Activated CD4-positive, alpha-beta T cell treated with anti-CD3 and anti-CD28 coated beads for 1 hour (primary cell): Measurements from ENCODE around the gene CASTOR2.
"Not testable (repeated sequence)": the region's sequence is repeated elsewhere in the genome, so short reads cannot be mapped to it uniquely, and the experiment has no call there.

Experiments used
- DNase-seq: peaks from one replicate; pipeline ENCODE4 v3.0.0-alpha.2; 2020

CASTOR2 gene

DNA sequence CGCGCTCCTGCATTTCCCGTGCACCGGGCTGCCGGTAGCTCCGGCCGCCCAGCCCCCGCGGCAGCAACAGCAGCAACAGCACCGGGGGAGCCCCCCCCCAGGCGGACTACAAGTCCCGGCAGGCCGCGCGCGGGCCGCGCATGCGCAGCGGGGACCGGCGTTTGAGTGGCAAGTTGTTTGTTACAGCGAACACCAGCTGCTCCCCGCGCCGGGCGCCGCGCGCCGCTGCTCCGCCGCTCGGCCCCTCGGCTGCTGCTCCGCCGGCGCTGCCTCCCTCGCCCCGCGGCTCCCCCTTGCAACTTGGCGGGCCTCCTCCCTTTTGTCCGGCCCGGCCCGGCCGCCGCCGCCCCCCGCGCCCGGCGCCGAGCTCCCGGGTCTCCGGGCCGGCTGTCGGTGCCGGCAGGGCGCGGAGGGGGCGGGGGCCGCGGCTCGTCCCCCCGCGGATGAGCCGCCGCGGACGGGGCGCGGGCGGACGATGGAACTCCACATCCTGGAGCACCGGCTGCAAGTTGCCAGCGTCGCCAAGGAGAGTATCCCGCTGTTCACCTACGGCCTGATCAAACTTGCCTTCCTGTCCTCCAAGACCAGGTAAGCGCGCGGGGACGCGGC lies at the start of gene CASTOR2:
CASTOR2 (plus strand) TSS at position 195 of the 609 bp plus-strand sequence; CDS start at position 476, 281 bp downstream.
- peak; percentile 63 for DNase-seq

DNA sequence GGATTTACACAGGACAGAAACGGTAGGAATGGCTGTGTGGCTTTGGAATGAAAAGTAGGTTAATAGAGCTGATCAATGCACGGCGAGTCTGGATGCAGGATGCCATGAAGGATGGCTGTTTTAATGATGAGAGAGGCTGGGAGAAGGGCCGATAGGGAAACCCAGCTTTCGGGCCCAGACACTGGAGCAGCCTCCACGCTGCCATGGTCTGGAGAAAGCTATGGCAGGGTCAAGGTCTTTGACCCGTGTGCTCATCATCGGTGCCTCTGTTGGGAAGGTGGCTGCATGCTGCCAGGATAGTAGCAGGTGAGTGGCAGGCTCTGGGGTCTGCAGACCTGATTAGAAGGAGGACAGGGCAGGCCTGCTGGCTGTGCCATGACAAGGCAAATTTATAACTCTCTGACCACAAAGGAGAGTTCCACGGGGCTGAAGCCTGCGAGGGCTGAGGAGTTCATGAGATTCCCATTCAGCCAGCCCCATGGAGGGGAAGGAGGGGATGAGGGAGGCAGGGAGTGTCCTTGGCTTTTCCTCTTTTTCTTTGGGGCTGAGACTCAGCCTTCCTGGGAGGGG lies 42.1 kb upstream of the CASTOR2 start:
- DNase-seq = not testable (repeated sequence)

DNA sequence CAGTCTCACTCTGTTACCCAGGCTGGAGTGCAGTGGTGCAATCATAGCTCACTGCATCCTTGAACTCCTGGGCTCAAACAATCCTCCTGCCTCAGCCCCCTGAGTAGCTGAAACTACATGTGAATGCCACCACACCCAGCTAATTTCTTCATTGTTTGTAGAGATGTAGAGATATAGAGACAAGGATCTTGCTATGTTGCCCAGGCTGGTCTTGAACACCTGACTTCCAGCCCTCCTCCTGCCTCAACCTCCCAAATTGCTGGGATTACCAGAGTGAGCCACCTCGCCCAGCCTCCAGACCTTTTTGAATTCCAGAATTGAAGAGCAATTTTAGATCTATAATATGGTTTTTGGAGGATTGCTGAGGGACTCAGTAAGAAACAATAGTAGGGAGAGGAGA lies 40.9 kb upstream of the CASTOR2 start:
- not testable (repeated sequence) for DNase-seq

- not testable (repeated sequence) for DNase-seq
Measured at GRCh38 chr7:74926968-74927367, 37.5 kb upstream of the CASTOR2 start.

DNA sequence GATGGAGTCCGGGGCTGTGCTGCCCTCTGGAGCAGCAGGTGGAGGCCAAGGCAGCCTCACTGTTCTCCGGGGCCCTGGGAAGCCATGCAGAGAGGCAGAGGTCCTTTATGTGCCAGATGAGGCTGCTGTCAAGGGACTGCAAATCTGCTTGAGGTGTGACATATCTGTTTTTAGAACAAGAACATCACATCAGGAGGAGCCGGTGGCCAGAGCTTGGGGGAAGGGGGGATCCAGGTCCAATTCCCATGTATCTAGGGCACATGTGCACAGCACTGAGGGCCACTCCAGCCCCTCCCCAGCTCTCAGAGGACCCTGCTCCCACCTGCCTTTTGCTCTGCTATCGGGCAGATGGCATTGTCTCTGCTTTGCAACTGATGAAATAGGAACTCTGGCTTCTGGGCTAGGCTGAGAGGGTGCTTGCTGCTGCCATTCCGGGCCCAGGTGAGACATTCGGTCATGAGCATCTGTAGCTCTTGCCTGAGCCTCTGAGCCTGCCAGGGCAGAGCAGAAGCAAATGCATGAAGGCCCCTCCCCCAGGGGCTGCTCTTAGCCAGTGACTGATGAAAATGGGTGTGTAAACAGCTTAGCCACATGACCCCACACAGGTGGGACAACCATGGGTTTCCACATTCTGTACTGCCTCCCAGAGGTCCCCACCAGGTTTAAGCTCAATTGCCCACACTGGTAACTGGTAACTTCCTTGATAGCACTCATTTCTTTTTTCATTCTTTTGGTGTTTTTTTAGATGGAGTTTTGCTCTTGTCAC lies 32.8 kb upstream of the CASTOR2 start:
- not testable (repeated sequence) for DNase-seq

GRCh38 chr7:74939429-74939828 lies 25.1 kb upstream of the CASTOR2 start:
- DNase-seq = not testable (repeated sequence)

DNA sequence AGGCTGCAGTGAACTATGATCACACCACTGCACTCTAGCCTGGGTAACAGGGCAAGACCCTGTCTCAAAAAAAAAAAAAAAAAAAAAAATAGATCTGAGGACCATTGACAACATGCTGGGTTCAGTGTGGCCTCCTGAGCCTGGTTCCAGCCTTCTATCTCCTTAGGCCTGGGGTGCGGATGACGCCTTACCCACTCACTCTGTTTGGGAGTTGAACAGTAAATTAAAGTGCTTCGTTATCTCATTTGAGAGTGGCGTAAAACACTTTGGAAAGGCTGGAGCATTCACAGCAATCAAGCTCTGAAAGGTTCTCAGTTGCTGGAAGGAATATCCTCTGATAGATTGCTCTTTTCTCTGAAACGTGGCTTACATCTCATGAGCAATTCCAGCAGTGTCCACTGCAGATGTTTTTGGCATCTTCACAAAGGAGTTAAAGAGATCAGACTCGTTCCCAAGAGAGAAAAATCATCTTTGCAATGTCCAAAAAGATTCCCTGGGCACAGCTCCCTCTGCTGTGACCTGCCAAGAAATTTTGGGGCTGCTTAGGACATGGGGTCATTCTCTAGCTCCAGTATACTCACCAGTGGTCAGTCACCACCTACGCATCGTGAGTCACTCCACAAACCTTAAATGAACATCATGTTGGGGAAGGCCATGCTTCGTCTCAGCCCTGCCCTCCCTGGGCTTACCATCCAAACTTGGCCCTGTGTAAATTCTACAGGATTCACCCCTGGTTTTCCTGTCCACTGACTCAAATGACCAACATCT lies 23.0 kb upstream of the CASTOR2 start:
- not testable (repeated sequence) for DNase-seq

DNA sequence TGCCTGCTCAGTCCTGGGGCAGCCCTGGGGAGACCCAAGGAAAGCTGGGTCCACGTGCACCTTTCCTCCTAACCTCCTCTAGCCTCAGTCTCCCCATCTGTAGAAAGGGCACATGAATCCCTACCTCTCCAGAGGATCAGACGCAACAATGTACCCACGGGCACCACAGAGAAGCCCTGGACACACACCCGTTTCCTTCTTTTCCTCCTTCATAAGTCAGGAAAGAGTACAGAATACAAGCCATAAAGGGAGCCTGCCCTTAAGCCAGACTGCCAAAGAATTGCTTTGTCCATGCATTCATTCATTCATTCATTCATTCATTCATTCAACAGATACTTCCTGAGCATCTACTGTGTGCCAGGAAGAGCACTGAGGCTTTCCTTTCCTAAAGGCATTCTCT lies 20.6 kb upstream of the CASTOR2 start:
- DNase-seq = not testable (repeated sequence)

GRCh38 chr7:74947741-74948140 lies 16.8 kb upstream of the CASTOR2 start:
- not testable (repeated sequence) for DNase-seq

- not testable (repeated sequence) for DNase-seq
Measured at GRCh38 chr7:74953774-74954173, 10.7 kb upstream of the CASTOR2 start.

- not testable (repeated sequence) for DNase-seq
Measured at GRCh38 chr7:74958328-74958727, 6.2 kb upstream of the CASTOR2 start.

- DNase-seq = not testable (repeated sequence)
Measured at GRCh38 chr7:74963704-74964510, 598 bp upstream of the CASTOR2 start.

GRCh38 chr7:74966208-74966854 lies 1.8 kb downstream of the CASTOR2 start:
- not testable (repeated sequence) for DNase-seq

DNA sequence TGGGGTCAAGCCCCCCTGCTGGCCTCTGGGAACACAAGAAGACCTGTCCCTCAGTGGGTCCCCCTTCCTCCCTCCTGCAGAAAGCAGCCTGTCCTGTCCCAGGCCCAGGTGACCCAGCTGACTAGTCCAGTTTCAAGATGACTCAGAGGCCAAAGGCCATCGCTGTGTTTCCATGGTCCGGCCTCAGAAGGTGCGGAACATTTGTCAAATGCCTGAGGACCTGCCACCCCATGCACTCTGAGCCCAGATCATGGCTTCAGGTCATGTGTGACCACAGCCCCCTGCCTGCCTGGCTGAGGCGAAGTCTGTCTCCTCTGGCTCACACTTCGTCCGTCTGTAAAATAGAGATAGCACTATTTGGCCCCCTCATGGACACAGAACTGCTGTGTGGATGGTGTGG lies 2.4 kb downstream of the CASTOR2 start:
- DNase-seq = not testable (repeated sequence)

DNA sequence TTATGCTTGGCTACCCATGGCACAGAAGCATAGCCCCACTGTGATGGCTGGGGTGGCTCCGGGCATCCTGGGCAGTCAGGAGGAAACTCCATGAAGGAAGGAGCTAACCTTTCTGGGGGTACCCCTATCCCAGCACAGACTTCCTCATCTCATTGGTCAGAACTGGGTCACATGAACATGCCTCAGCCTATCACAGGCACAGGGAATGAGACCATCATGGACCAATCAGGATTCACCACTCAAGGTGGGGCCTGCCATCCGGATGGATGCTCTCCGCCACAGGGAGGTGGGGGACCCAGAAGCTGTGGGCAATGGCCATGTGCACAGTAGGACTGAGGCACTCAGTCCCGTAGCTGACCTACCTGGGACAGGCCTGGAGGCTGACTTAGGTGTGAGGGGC lies 6.9 kb downstream of the CASTOR2 start:
- DNase-seq = not testable (repeated sequence)

GRCh38 chr7:74972377-74972776 lies 7.9 kb downstream of the CASTOR2 start:
- DNase-seq = not testable (repeated sequence)

- DNase-seq = not testable (repeated sequence)
Measured at GRCh38 chr7:74975959-74976358, 11.5 kb downstream of the CASTOR2 start.

GRCh38 chr7:74977523-74977922 lies 13.0 kb downstream of the CASTOR2 start:
- DNase-seq = not testable (repeated sequence)

GRCh38 chr7:74988436-74988835 lies 23.9 kb downstream of the CASTOR2 start:
- not testable (repeated sequence) for DNase-seq

DNA sequence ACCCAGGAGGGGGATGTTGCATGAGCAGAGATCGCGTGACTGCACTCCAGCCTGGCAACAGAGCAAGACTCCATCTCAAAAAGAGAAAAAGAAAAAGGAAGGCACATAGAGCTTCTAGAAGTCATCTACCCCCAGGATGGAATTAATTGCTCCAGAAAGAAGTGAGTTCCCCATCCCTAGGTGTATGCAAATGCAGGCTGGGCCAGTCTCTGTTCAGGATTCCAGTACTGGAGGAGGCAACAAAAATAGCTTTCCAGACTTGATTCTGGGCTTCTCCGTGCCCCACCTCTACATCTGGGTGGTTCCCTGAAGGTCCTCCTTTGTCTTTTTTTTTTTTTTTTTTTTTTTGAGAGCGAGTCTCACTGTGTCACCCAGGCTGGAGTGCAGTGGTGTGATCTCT lies 28.6 kb downstream of the CASTOR2 start:
- no peak for DNase-seq

DNA sequence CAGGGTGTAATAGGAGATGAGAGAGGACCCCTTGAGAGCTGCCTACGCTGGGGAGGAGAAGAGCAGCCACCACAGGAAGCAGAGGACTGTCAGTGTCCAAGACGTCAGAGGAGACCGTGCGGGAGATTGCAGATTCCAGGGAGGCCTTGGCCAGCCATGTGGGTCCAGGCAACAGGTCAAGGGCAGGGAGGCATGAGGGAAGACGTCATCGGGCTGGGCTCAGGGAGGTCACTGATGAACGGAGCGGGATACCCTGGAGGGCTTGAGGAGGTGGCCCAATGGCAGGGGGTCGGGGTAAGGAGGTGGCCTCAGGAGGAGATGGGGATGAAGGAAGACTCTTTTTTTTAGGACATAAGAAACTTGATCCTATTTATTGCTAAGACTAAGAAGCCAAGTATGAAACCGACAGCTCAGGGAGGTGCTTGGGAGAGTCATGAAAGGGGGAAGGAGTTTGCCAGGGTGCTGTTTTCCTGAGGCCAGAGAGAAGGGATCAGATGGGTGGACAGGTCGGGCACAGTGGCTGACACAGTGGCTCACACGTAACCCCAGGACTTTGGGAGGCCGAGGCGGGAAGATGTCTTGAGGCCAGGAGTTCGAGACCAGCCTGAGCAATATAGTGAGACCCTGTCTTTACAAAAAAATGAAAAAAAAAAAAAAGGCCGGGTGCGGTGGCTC lies 30.5 kb downstream of the CASTOR2 start:
- not testable (repeated sequence) for DNase-seq
